HPDE6-E6E7 (cell line): ENCODE results near the gene CLDN20.
A peak's percentile ranks its signal among the peaks of the same experiment; 100 is the strongest.
"Not testable (repeated sequence)": the region's sequence is repeated elsewhere in the genome, so short reads cannot be mapped to it uniquely, and the experiment has no call there.

Experiments
- DNase-seq: peaks from one replicate; pipeline ENCODE4 v3.0.0; 2011; ENCODE audit warnings: missing footprints; ENCODE audit errors: extremely low spot score

CLDN20 gene

DNA sequence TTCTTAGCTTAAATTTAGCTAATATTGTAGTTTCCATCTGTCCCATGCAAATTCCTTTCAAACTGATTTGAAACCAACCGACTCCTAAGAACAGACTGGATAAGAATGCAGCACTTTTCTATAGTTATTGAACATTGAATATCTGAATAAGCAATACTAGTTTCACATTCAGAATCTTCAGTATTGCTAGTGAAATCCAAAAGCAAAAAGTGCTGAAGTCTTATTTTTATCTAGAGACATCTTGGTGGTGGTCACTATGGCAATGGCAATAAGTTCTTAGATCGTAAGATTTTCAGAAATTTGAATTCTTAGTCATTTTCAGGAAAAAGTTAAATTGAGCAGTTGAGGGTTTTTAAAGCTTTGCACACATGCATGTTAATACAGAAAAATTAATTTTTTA is 47.8 kb downstream of the CLDN20 start:
- DNase-seq = no peak

DNA sequence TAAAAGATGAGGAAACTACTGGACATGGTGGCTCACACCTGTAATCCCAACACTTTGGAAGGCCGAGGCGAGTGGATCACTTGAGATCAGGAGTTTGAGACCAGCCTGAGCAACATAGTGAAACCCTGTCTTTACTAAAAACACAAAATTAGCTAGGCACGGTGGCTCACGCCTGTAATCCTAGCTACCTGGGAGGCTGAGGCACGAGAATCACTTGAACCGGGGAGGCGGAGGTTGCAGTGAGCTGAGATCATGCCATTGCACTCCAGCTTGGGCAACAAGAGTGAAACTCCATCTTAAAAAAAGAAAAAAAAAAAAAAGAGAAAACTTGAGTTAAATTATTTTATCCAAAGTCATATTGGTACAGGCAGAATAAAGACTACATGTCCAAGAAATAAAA is 49.1 kb downstream of the CLDN20 start:
- not testable (repeated sequence) for DNase-seq

DNA sequence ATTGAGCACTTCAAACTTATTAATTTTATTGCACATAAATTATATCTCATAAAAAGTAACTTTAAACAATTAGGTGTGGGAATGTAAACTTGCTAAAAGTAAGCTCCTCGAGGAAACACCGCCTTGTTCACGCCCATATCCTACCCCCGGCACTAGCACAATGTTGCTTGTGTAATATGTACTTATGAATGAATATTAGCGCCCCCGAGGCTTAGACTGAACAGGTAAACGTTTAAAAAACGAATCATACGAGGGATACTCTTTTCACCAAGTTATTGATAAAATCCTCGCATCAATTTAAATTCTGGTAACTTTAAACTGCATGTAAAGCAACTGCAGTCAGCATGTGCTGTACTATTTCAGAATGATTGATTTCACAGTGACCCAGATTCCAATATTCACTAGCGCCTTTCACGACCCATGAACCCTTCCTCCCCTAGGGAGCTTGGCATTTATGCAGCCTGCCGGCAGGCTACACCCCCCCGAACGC is 49.8 kb downstream of the CLDN20 start:
- no peak for DNase-seq

DNA sequence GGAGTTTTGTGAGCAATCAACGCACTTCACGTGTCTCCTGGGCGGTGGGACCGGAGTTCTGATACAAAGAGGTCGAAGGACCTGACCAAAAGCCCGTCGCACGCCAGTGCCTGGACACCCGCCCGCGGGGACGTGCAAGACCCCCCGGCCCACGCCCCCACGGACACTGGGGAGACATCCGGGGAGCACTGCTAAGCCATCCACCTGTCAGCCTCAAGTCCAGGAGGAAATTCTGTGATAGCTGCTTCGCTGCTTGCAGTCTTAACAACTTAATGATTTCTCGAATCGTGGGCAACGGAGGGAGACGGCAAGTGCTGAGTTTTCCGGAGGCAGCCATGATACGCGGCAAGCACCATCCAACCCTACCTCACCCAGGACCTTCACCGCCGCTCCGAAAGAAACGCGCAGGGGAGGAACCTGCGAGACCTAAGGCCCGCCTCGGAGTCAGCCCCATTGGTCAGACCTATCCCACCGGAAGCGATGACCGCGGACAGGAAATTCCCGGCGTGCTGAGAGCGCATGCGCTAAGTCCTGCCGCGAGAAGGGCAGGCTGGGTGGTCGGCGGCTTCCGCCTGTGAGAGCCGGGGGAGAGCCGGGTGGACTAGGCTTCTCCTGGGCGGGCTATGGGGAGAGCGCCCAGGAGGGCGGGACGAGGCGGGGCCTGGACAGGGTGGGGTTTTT is 50.4 kb downstream of the CLDN20 start, which contains the start of gene TFB1M:
TFB1M (minus strand) TSS at position 393 of the 681 bp plus-strand sequence; CDS start at position 337, 56 bp downstream.
- DNase-seq = peak; percentile 87

DNA sequence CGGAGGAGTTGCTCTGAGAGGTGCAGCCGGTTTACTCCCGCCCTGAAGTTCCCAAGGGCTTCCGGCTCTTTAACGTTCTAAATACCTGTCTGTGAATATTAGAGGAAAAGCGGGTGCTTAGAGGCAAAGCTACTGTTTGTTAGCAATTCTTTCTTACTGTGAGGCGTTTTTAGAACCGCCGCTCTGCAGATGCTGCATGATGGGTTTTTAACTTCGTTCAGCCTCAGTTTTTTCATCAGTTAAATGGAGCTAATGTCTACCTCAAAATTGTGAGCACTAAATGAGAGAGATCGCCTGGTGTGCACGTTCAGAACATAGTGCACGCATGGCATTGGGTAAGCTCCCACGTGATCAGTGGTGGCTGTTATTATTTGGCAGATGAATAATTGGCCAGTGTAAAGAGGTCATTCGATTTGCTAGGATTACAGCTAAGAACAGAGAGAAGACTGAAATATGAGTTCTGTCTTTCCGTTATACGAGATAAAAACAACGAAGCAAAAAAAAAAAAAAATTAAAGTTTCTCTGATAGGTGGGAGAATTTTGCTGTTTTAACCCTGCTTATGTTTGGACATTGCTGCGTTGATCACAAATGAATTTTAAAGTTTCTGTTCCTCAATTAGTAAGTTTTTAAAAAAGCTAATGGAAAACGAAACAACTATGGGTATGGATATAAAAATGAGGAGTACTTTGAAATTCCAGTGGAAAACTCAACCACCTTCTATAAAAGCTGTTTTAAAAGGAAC is 51.1 kb downstream of the CLDN20 start:
- peak; percentile 33 for DNase-seq

DNA sequence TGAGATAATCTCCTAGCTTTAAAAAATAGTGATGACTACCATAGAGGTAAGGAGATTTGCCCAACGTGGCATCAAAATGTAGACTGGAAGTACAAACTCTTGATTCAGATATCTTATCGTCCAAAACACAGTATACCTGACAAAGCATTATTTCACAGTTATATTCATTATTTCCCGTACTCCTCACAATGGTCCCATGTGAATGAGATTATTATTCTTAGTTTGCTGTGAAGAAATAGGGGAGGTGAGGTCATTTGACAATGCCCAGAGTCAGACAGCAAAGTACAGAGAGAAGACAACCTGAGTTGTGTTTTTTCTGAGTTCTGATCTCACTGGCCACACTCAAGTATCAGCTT is 51.7 kb downstream of the CLDN20 start:
- DNase-seq = no peak

DNA sequence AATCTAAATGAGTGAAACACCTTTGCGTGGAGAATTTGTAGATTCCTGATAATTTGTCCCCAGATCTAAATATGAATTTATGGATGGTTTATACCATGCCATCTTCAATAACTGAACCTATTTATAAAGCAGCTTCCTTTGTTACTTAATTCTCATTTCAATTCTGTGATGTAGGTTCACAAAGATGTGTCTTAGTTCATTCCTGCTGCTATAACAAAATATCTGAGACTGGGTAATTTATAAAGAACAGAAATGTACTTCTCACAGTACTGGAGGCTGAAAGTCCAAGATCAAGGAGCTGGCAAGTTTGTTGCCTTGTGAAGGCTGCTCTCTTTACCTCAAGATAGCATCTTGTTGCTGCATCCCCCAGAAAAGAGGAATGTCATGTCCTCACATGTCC is 52.6 kb downstream of the CLDN20 start:
- no peak for DNase-seq

DNA sequence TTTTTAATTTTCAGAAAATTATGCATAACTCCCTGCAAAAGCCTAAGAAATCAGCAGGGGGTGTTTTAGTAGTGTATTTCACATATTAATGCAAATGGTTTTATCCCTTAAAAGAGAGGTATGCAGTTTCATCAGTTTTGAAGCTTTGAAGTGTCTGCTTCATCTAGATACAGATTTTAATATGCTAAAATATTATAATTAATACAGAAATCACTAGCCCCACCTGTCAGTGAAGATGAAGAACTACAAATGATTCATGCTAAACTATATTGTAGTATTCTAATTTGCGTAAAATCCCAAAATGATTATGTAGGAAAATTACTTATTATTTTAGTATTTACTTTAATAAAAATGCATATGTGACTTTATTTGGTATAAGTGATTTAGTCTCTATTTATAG is 53.4 kb downstream of the CLDN20 start:
- no peak for DNase-seq

DNA sequence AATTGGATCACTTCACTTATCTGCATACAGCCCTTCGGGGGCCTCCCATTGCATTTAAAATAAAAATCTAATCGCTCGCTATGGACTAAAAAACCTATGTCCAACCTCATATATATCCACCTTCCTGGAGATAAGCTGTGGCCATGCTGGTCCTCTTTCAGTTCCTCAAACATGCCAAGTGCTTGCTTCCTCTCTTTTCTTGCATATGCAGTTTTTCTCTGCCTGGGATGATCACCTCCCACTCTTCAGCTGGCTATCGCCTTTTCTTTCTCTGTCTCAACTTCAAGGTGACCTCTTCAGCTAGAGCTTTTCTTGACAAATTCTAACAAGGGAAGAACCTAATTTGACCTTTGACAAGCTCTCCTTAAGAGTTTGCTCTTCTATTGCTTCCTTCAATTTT is 56.1 kb downstream of the CLDN20 start:
- DNase-seq = no peak

DNA sequence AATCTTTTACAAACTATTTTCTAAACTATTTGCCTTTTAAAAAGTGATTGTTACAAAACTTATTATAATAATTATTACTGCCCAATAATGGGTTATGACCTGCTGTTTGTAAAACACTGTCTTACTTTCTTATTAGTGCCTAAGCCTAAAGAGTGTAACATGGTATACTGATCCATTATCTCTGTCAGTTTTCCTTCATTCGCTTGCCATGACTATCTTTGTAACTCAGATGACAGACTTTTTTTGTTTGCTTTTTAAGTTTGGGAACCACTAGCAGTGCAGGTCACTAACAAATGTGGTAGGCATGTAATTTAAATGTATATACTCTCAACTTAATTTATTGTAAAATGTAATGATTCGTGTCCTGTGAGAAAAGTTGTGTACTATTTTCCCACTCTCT is 60.4 kb downstream of the CLDN20 start:
- no peak for DNase-seq

DNA sequence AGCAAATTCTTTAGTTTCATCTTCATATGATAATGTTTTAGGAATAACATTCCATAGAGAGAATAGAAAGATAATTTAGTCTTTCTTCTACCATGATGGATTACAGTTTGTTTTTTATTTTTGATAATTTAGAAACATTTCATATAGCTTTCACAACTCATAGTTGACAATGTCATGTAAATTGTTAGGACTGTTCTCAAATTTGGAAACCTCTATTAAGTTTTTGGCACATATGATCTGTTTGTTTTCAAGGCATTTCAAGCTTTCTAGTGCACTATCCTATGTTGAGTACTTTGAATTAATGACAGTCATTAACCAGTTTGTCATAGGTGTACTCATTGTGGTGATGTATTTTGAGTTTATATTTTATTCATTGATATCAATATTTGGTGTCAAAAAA is 61.2 kb downstream of the CLDN20 start:
- no peak for DNase-seq

DNA sequence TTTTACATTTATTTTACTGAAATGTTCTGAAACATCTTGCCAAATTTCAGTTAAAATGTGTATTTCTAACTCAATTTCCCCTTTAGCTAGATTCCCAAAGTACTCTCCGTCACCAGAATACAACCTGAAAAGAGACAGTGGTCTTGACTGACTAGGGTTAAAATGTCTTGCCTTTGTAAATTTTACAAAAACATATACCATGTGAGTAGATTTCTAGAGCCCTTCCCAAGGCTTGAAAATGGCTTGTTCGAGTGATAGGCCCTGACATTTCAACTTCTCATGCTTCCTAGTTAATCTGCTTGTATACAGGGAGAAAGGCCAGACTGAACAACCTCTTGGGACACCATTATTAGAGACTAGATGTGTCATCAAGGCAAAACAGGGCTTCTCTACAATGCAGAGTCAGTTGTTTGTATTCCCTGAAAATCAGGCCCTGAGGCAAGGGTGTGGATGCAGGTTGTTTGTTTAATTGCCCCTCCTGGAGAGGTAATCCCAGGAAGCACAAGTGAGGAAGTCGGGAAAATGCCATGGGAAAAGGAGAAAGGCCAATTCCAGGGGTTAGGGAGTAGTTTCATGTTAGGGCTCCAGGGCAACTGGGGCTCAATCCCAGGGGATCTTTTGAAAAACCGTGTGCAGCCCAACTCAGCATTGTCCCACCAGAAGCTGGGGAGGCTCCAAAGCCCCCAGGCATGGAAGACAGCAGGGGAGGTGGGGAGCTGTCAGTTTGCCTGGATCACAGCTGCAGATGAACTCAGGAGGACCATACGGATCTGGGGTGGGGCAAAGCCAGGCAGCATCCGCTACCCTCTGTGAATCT is 62.1 kb downstream of the CLDN20 start:
- no peak for DNase-seq
